Coronary artery (tissue), 2 donors: ENCODE measurements around the gene CLCN7.

ENCODE experiments used
- DNase-seq: peaks from one replicate; pipeline ENCODE4 v3.0.0-alpha.2; 2017; ENCODE audit warnings: low spot score
- H3K27ac ChIP-seq, 2 donors: fragments of 200-600 bp; sonication (generic); one replicate each; pipeline ENCODE4 v1.5.1; 2016 to 2019
- H3K4me3 ChIP-seq: fragments of 200-600 bp; sonication (generic); 2 replicates; pipeline ENCODE4 v1.5.1; 2016; ENCODE audit warnings: mild to moderate bottlenecking, moderate library complexity
- TF ChIP-seq, protein P1 (sequence below): fragments of 200-600 bp; sonication (generic); IDR thresholded peaks from one replicate; pipeline ENCODE4 v1.5.1; 2019; ENCODE audit warnings: antibody characterized with exemption

The CLCN7 gene

DNA sequence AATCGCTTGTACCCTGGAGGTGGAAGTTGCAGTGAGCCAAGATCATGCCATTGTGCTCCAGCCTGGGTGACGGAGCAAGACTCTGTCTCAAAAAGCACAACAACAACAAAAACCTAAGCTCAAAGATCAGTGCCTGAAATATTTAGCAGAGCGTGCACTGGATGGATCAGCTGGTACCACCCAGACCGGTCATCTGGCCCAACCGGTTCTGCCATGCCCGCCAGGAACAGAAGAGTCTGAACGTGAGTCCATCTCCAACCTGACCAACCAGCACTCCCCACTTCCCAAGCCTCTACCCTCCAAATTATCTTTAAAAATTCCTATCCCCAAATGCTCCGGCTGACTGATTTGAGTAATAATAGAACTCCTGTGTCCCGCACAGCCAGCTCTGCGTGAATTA is 52.8 kb downstream of the CLCN7 start:
- Histone ChIP-seq H3K27ac (peak overlapping the region in 1 of 2 donors; percentile 97), H3K4me3 (no peak overlapping the region)
- TF ChIP-seq, protein P1, sequence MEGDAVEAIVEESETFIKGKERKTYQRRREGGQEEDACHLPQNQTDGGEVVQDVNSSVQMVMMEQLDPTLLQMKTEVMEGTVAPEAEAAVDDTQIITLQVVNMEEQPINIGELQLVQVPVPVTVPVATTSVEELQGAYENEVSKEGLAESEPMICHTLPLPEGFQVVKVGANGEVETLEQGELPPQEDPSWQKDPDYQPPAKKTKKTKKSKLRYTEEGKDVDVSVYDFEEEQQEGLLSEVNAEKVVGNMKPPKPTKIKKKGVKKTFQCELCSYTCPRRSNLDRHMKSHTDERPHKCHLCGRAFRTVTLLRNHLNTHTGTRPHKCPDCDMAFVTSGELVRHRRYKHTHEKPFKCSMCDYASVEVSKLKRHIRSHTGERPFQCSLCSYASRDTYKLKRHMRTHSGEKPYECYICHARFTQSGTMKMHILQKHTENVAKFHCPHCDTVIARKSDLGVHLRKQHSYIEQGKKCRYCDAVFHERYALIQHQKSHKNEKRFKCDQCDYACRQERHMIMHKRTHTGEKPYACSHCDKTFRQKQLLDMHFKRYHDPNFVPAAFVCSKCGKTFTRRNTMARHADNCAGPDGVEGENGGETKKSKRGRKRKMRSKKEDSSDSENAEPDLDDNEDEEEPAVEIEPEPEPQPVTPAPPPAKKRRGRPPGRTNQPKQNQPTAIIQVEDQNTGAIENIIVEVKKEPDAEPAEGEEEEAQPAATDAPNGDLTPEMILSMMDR, result no peak
- no peak for DNase-seq

DNA sequence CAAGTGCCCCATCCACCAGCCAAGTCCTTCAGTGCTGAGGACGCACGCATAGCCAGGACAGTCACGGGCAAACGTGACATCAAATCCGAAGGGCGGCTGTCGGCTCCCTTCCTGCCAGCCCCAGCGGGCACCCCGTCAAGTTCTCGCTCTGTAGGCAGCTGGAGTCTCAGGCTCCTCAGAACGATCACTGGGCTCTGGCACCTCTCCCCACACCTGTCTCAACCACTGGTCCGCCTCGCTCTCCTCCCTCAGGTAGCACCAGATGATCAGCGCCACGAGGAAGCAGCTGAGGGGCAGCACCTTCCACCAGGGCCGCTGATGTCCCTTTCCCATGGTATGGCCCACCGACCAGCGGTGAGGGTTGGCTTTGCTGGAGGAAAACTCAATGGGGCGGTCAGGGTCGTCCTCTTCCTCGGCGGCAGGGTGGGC is 54.7 kb downstream of the CLCN7 start:
- TF ChIP-seq, protein P1, result no peak
- H3K27ac ChIP-seq, result peak overlapping the region; percentile 11 to 97
- DNase-seq, result no peak
- H3K4me3 ChIP-seq, result peak overlapping the region; percentile 94

DNA sequence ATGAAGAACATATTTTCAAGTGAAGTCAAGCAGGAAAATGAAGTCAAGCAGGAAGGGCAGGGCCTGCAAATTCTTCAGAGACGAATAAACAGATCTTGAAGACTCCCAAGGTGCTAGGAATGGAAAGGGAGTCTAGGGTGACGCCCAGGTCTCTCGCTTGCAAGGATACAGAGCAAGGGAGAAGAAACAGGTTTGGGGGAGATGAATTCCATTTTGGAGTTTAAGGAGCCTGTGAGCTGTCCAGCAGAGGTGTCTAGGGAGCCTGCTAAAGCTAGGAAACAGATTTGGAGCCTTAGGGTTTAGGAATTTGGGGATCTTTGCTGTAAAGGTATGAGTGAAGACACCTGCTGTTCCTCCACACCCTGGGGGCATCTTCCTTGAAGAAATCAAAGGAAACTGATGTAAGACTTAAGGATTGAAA is 58.3 kb downstream of the CLCN7 start:
- Histone ChIP-seq H3K27ac (no peak overlapping the region), H3K4me3 (no peak overlapping the region)
- DNase-seq, result no peak
- TF ChIP-seq, protein P1, result no peak

DNA sequence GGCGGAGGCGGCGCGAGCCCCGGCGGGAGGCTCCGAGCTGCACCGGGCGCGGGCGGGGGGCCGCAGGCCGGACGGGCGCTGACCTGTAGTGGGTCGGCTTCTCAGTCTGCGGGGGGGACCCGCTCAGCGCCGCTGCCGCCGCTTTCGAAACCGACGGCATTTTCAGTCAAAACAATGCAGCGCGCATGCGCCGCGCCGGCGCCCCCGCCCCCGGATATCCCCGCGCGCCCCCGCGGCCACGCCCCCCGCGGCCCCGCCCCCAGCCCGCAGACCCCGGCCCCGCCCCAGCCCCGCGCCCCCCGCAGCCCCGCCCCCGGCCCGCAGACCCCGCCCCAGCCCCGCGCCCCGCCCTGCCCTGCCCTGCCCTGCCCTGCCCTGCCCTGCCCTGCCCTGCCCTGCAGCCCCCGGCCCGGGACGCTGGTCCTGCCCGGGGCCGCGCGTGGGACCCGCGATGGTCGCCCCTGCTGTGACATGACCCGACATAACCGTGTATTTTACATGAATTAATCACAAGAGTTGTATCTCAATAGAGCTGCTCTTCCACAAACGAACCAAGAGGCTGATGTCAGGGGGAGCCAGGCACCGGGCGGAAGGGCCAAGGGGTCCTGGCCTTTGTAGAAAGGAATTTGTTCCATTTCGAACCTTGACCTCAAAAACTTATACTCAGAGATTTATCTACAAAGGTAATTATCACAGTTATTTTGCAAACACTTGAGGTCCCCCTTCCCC is 60.1 kb downstream of the CLCN7 start, which contains the start of gene UNKL:
UNKL (minus strand) TSS at position 173 of the 729 bp plus-strand sequence; CDS start at position 160, 13 bp downstream.
- DNase-seq, result no peak
- Histone ChIP-seq H3K27ac (peak within 1 kb of the TSS; percentile 78 to 91), H3K4me3 (peak within 1 kb of the TSS; percentile 97)
- TF ChIP-seq, protein P1, result no peak

GRCh38 chr16:1413684-1414531 is 60.9 kb downstream of the CLCN7 start:
- DNase-seq, result no peak
- Histone ChIP-seq H3K27ac (peak overlapping the region; percentile 78 to 91), H3K4me3 (peak overlapping the region; percentile 97)
- TF ChIP-seq, protein P1, result peak; percentile 59

- no peak for DNase-seq
- Histone ChIP-seq H3K27ac (no peak overlapping the region), H3K4me3 (no peak overlapping the region)
- TF ChIP-seq, protein P1, result no peak
Measured at GRCh38 chr16:1412847-1413246, 62.0 kb downstream of the CLCN7 start.
